Measurements from ENCODE around the gene ANKS1B. TPM values are rescaled to one million over a fixed set of nuclear protein-coding genes. Genes with fewer than 3 reads are reported as not detected.
"Not testable (repeated sequence)": the region's sequence is repeated elsewhere in the genome, so short reads cannot be mapped to it uniquely, and the experiment has no call there.

ANKS1B gene
- total RNA-seq, 1 donor from 2014 or later: 8.2 TPM

- Histone ChIP-seq H3K27me3 (no peaks in the 10 kb centered on the region), H3K4me3 (no peak overlapping the region), H3K27ac (no peak overlapping the region), H3K36me3 (no peaks in the 10 kb centered on the region), H3K9me3 (no peaks in the 10 kb centered on the region), H3K4me1 (no peaks in the 10 kb centered on the region)
- no peak for DNase-seq (ENCODE audit: low spot score in 2 of 2)
- intact Hi-C loops (cut with DNase I): no loop called here
- no peak for TF ChIP-seq CTCF (IDR thresholded peaks at IDR 0.05)
These were observed 1132.6 kb downstream of the ANKS1B start for GRCh38 chr12:98852181-98852580.

GRCh38 chr12:98847242-98847641, 1137.5 kb downstream of the ANKS1B start:
- intact Hi-C loops (cut with DNase I): no loop called here
- DNase-seq (ENCODE audit: low spot score in 2 of 2): no peak
- Histone ChIP-seq H3K9me3 (no peaks in the 10 kb centered on the region), H3K27ac (no peak overlapping the region), H3K27me3 (no peaks in the 10 kb centered on the region), H3K36me3 (no peaks in the 10 kb centered on the region), H3K4me3 (no peak overlapping the region), H3K4me1 (no peaks in the 10 kb centered on the region)
- TF ChIP-seq CTCF (IDR thresholded peaks at IDR 0.05): no peak

GRCh38 chr12:98845957-98846356, 1138.8 kb downstream of the ANKS1B start:
- intact Hi-C loops (cut with DNase I): no loop called here
- Histone ChIP-seq H3K9me3 (no peaks in the 10 kb centered on the region), H3K27ac (no peak overlapping the region), H3K27me3 (no peaks in the 10 kb centered on the region), H3K4me1 (no peaks in the 10 kb centered on the region), H3K36me3 (no peaks in the 10 kb centered on the region), H3K4me3 (no peak overlapping the region)
- no peak for DNase-seq (ENCODE audit: low spot score in 2 of 2)
- TF ChIP-seq CTCF (IDR thresholded peaks at IDR 0.05): no peak

GRCh38 chr12:98840325-98840724, 1144.4 kb downstream of the ANKS1B start:
- Histone ChIP-seq H3K36me3 (no peaks in the 10 kb centered on the region), H3K27me3 (no peaks in the 10 kb centered on the region), H3K4me3 (no peak overlapping the region), H3K27ac (no peak overlapping the region), H3K9me3 (no peaks in the 10 kb centered on the region), H3K4me1 (no peaks in the 10 kb centered on the region)
- no peak for DNase-seq (ENCODE audit: low spot score in 2 of 2)
- TF ChIP-seq CTCF (IDR thresholded peaks at IDR 0.05): no peak
- intact Hi-C loops (cut with DNase I): no loop called here

- H3K4me1 ChIP-seq: no peaks in the 10 kb centered on the region
- TF ChIP-seq CTCF (IDR thresholded peaks at IDR 0.05): peak in 2 of 3 experiments; percentile 10 to 30
These were observed 1146.5 kb downstream of the ANKS1B start for GRCh38 chr12:98838231-98838647.

GRCh38 chr12:98837134-98837752, 1147.5 kb downstream of the ANKS1B start:
- H3K27me3 ChIP-seq; H3K4me3 ChIP-seq; H3K4me1 ChIP-seq; H3K9me3 ChIP-seq; H3K27ac ChIP-seq; DNase-seq (ENCODE audit: low spot score in 2 of 2); intact Hi-C loops (cut with DNase I); H3K36me3 ChIP-seq: not testable (repeated sequence)

More at GRCh38 chr12:98838231-98838647, 1146.5 kb downstream of the ANKS1B start:
- Histone ChIP-seq H3K27me3 (no peaks in the 10 kb centered on the region), H3K27ac (no peak overlapping the region), H3K36me3 (no peaks in the 10 kb centered on the region), H3K4me3 (no peak overlapping the region), H3K9me3 (no peaks in the 10 kb centered on the region)
- intact Hi-C loops (cut with DNase I): no loop called here
- no peak for DNase-seq (ENCODE audit: low spot score in 2 of 2)
